CD4-positive, alpha-beta T cell treated with Interferon alpha-2 for 1 hour (primary cell): ENCODE data around the gene TNPO3.

Source experiments
- DNase-seq, 2 donors: peaks; one replicate each; pipeline ENCODE4 v3.0.0-alpha.2; 2020 to 2022

Gene TNPO3

GRCh38 chr7:129054438-129055293 lies at the start of gene TNPO3:
Gene TNPO3, minus strand, starts transcription at chr7:129055111. Its CDS starts 341 bp downstream, at chr7:129054770.
- DNase-seq: peak; percentile 89 to 90

- no peak for DNase-seq
Measured at GRCh38 chr7:129103561-129104324, 48.8 kb upstream of the TNPO3 start.

- DNase-seq: no peak
Measured at GRCh38 chr7:129101746-129102145, 46.8 kb upstream of the TNPO3 start.

GRCh38 chr7:129100827-129101166 lies 45.9 kb upstream of the TNPO3 start:
- DNase-seq: no peak

DNA sequence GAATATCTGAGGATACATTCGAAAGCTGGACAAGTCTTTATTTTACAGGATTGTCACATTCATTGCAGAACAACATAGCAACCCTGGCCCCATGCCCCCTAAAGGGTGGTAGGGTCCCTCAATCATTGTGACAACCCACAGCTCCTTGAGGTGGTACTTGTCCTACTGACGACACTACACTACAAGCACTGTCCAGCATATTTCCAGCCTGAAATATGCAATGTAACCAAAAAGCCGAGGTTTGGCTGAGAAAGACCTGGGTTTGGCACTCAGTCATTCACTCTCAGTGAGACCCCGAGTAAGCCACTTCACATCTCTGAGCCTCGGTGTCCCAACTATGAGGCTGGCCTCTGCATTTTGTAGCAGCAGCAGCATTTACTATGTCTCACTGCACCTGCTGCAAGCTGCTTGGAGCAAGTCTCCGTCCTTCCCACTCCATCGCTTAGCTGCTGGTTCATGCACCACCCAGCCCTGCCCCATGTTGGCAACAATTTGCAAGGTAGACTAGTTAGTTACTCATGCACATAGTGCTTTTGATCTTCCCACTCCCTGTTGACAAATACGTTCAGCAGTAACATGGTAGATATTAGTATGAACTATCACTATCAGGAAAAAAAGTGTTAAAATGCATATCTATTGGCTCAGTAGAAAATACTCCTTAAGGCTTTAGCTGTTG lies 43.6 kb upstream of the TNPO3 start:
- DNase-seq: no peak

- DNase-seq: peak; percentile 12 to 35
Measured at GRCh38 chr7:129095258-129095657, 40.3 kb upstream of the TNPO3 start.

DNA sequence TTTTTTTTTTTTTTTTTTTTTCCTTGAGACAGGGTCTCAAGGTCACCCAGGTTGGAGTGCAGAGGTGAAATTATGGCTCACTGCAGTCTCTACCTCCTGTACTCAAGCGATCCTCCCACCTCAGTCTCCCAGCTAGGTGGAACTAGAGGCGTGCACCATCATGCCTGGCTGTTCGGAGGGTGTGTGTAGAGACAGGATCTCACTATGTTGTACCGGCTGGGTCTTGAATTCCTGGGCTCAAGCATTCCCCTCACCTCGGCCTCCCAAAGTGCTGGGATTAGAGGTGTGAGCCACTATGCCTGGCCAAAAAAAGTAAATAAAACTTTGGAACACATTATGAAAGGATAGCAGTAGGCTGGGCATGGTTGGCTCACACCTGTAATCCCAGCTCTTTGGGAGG lies 39.6 kb upstream of the TNPO3 start:
- no peak for DNase-seq

- DNase-seq: no peak
Measured at GRCh38 chr7:129093867-129094456, 39.1 kb upstream of the TNPO3 start.

DNA sequence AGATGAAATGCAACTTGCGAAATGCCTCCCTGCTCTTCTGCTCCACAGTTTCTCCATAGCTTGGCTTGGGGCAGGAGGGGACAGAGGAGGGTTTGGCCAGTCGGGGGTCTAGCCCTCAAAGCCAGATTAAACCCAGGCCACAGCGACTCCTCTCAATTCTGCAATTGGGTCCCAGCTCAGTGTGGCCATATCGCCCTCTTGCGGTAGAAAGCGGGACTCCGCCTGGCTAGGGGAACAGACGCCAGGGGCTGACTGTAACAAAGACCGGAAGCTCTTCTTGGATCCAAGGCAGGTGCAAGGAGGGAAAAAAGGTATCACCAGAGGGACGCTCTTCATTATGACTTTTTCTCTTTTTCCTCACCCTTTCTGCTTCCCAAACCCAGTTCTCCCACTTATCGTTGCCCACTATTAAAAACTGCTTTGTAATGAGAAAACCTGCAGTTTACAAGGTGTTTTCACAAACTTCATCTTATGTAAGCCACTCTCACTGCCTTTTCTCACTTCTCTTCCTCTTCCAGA lies 36.6 kb upstream of the TNPO3 start:
- DNase-seq: peak; percentile 81 to 86

GRCh38 chr7:129090300-129090907 lies 35.5 kb upstream of the TNPO3 start:
- DNase-seq: no peak

GRCh38 chr7:129089521-129090212 lies 34.8 kb upstream of the TNPO3 start:
- DNase-seq: no peak

DNA sequence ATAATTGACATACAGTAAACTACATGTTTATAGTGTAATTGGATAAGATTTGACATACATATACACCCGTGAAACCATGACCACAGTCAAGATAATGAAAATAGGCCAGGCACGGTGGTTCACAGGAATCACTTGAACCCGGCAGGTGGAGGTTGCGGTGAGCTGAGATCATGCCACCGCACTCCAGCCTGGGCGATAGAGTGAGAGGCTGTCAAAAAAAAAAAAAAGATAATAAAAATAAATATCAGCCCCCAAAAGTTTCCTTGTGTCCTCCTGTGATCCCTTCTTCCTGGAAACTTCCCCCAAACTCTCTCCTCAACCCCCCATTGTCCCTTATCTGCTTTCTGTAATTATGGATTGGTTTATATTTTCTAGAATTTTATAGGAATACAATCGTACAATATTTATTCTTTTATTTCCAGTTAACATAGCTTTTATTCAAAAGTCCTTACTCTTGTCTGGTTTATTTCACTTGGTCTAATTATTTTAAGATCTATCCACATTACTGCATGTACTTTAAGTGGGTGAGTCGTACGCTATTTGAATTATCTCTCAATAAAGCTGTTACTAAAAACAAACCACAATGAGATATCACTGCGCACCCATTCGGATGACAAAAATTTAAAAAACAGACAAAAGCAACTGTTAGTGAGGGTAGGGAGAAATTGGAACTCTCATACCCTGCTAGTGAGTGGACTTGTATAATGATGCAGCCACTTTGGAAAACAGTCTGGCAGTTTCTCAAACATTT lies 30.1 kb upstream of the TNPO3 start:
- no peak for DNase-seq

DNA sequence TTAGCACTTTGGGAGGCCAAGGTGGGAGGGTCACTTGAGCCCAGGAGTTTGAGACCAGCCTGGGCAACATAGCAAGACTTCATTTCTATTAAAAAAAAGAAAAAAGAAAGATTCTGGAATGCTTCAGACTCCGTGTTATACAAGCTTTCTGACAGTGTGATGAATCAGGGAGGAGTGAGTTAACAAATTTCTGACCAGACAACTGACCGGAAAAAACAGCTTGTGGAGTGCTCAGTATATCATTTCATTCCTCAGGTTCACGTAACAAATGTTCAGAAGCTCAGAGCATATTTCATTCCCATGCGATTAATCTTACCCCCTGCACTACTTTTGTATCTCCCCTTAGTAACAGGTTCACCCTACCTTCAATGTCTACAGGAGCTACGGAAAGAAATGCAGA lies 28.6 kb upstream of the TNPO3 start:
- DNase-seq: no peak

- DNase-seq: no peak
Measured at GRCh38 chr7:129078455-129078854, 23.5 kb upstream of the TNPO3 start.

DNA sequence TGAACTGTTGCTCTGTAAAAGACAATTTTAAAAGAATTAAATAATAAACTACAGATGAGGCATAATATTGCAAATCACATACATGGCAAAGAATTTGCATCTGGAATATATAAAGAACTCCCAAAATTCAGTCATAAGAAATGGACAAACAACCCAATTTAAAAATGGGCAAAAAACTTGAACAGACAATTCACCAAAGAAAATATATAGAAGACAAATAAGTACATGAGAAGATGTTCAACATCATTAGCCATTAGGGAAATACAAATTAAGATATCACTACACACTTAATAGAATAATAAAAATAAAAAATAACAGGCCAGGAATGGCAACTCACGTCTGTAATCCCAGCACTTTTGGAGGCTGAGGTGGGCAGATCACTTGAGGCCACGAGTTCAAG lies 22.0 kb upstream of the TNPO3 start:
- no peak for DNase-seq

GRCh38 chr7:129074994-129075393 lies 20.1 kb upstream of the TNPO3 start:
- no peak for DNase-seq

GRCh38 chr7:129074361-129074871 lies 19.5 kb upstream of the TNPO3 start:
- no peak for DNase-seq

GRCh38 chr7:129073738-129074137 lies 18.8 kb upstream of the TNPO3 start:
- no peak for DNase-seq

DNA sequence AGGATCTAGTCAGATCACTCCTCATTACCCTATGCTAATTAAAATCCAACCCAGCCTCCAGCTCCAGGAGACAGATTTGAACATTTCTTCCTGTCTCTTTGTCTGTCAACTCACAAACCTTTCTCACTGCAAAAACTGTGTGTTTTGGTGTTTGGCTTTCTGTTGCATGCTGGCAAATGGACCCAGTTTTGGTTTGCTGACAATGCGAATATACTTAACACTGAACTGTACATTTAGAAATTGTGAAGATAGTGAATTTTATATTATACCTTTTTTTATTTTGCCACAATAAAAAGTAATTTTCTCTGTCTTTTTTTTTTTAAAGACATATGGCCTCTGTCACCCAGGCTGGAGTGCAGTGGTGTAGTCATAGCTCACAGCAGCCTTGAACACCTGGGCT lies 18.3 kb upstream of the TNPO3 start:
- no peak for DNase-seq

GRCh38 chr7:129072479-129073011 lies 17.6 kb upstream of the TNPO3 start:
- DNase-seq: peak in 1 of 2 donors; percentile 18

- DNase-seq: no peak
Measured at GRCh38 chr7:129069021-129069420, 14.1 kb upstream of the TNPO3 start.
